ENCODE measurements around the gene BIRC5. TPM values are rescaled to one million over a fixed set of nuclear protein-coding genes. Genes with fewer than 3 reads are reported as not detected.

The BIRC5 gene
- polyA plus RNA-seq, 4 donors, result 2.2 to 40.6 (median 8.5) TPM

GRCh38 chr17:78186692-78187595 lies 27.1 kb upstream of the BIRC5 start, which contains the start of the genes AFMID and TK1:
TSS of gene AFMID (plus strand) at chr17:78187362. CDS start at chr17:78187371, 9 bp downstream.
TSS of gene TK1 (minus strand) at chr17:78187052. CDS start at chr17:78186994, 58 bp downstream.
- DNase-seq, result peak; percentile 99
- no peak for FAIRE-seq
- WGBS, 3 donors, result 1 to 4% (median 2%) methylated on average over 48 to 57 of the region's 57 CpGs
- H3K4me1 ChIP-seq (ENCODE audit: control insufficient read depth in 3 of 3, insufficient read depth in 2 of 3, low read depth in 1 of 3, low read length in 2 of 3), result peaks cover 0 to 9% (median 4%) of the 10 kb centered on the region in 3 donors
- H3K27ac ChIP-seq (ENCODE audit: low read depth in 1 of 3, low read length in 2 of 3), result peak within 1 kb of the TSS; percentile 53 to 92 (median 88)
- H3K9me3 ChIP-seq (ENCODE audit: control insufficient read depth in 2 of 2, insufficient read depth in 1 of 2, low read depth in 1 of 2, low read length in 1 of 2), result peaks cover 0 to 3% of the 10 kb centered on the region in 2 donors
- peak within 1 kb of the TSS; percentile 22 to 57 (median 48) for H3K4me3 ChIP-seq (ENCODE audit: low read depth in 1 of 3, low read length in 3 of 3)
- no peaks in the 10 kb centered on the region for H3K27me3 ChIP-seq (ENCODE audit: control insufficient read depth in 3 of 3, insufficient read depth in 3 of 3, low read length in 3 of 3)
- H3K36me3 ChIP-seq (ENCODE audit: control insufficient read depth in 3 of 3, insufficient read depth in 2 of 3, low read depth in 1 of 3, low read length in 3 of 3), result peaks cover 0 to 44% (median 0%) of the 10 kb centered on the region in 3 donors

GRCh38 chr17:78196716-78197115 lies 17.3 kb upstream of the BIRC5 start:
- no peak overlapping the region for H3K4me3 ChIP-seq (ENCODE audit: low read depth in 1 of 3, low read length in 3 of 3)
- no peaks in the 10 kb centered on the region for H3K27me3 ChIP-seq (ENCODE audit: control insufficient read depth in 3 of 3, insufficient read depth in 3 of 3, low read length in 3 of 3)
- peaks cover 0 to 3% of the 10 kb centered on the region in 2 donors for H3K9me3 ChIP-seq (ENCODE audit: control insufficient read depth in 2 of 2, insufficient read depth in 1 of 2, low read depth in 1 of 2, low read length in 1 of 2)
- no peak for FAIRE-seq
- peaks cover 0 to 60% (median 4%) of the 10 kb centered on the region in 3 donors for H3K36me3 ChIP-seq (ENCODE audit: control insufficient read depth in 3 of 3, insufficient read depth in 2 of 3, low read depth in 1 of 3, low read length in 3 of 3)
- H3K4me1 ChIP-seq (ENCODE audit: control insufficient read depth in 3 of 3, insufficient read depth in 2 of 3, low read depth in 1 of 3, low read length in 2 of 3), result peaks cover 0 to 4% (median 0%) of the 10 kb centered on the region in 3 donors
- no peak overlapping the region for H3K27ac ChIP-seq (ENCODE audit: low read depth in 1 of 3, low read length in 2 of 3)
- DNase-seq, result no peak
- WGBS, 3 donors, result 74 to 86% (median 77%) methylated on average over 5 of the region's 5 CpGs

GRCh38 chr17:78197147-78197832 lies 16.8 kb upstream of the BIRC5 start:
- Histone ChIP-seq H3K36me3 (ENCODE audit: control insufficient read depth in 3 of 3, insufficient read depth in 2 of 3, low read depth in 1 of 3, low read length in 3 of 3) (peaks cover 0 to 57% (median 4%) of the 10 kb centered on the region in 3 donors), H3K4me1 (ENCODE audit: control insufficient read depth in 3 of 3, insufficient read depth in 2 of 3, low read depth in 1 of 3, low read length in 2 of 3) (peaks cover 0 to 4% (median 0%) of the 10 kb centered on the region in 3 donors), H3K4me3 (ENCODE audit: low read depth in 1 of 3, low read length in 3 of 3) (no peak overlapping the region), H3K9me3 (ENCODE audit: control insufficient read depth in 2 of 2, insufficient read depth in 1 of 2, low read depth in 1 of 2, low read length in 1 of 2) (peaks cover 0 to 3% of the 10 kb centered on the region in 2 donors), H3K27me3 (ENCODE audit: control insufficient read depth in 3 of 3, insufficient read depth in 3 of 3, low read length in 3 of 3) (no peaks in the 10 kb centered on the region), H3K27ac (ENCODE audit: low read depth in 1 of 3, low read length in 2 of 3) (no peak overlapping the region)
- no peak for FAIRE-seq
- DNase-seq, result no peak
- 85 to 87% (median 86%) methylated on average over 9 of the region's 9 CpGs for WGBS, 3 donors

- Histone ChIP-seq H3K4me3 (ENCODE audit: low read depth in 1 of 3, low read length in 3 of 3) (no peak overlapping the region), H3K4me1 (ENCODE audit: control insufficient read depth in 3 of 3, insufficient read depth in 2 of 3, low read depth in 1 of 3, low read length in 2 of 3) (peaks cover 0 to 4% (median 0%) of the 10 kb centered on the region in 3 donors), H3K36me3 (ENCODE audit: control insufficient read depth in 3 of 3, insufficient read depth in 2 of 3, low read depth in 1 of 3, low read length in 3 of 3) (peaks cover 0 to 60% (median 4%) of the 10 kb centered on the region in 3 donors), H3K27ac (ENCODE audit: low read depth in 1 of 3, low read length in 2 of 3) (no peak overlapping the region), H3K9me3 (ENCODE audit: control insufficient read depth in 2 of 2, insufficient read depth in 1 of 2, low read depth in 1 of 2, low read length in 1 of 2) (peaks cover 0 to 3% of the 10 kb centered on the region in 2 donors), H3K27me3 (ENCODE audit: control insufficient read depth in 3 of 3, insufficient read depth in 3 of 3, low read length in 3 of 3) (no peaks in the 10 kb centered on the region)
- DNase-seq (no peak), FAIRE-seq (no peak)
- 90 to 91% (median 90%) methylated on average over 6 of the region's 6 CpGs for WGBS, 3 donors
Measured at GRCh38 chr17:78200451-78200850, 13.6 kb upstream of the BIRC5 start.

GRCh38 chr17:78202666-78203065 lies 11.4 kb upstream of the BIRC5 start:
- Histone ChIP-seq H3K9me3 (ENCODE audit: control insufficient read depth in 2 of 2, insufficient read depth in 1 of 2, low read depth in 1 of 2, low read length in 1 of 2) (peaks cover 0 to 3% of the 10 kb centered on the region in 2 donors), H3K27me3 (ENCODE audit: control insufficient read depth in 3 of 3, insufficient read depth in 3 of 3, low read length in 3 of 3) (no peaks in the 10 kb centered on the region), H3K4me1 (ENCODE audit: control insufficient read depth in 3 of 3, insufficient read depth in 2 of 3, low read depth in 1 of 3, low read length in 2 of 3) (peaks cover 0 to 4% (median 0%) of the 10 kb centered on the region in 3 donors), H3K36me3 (ENCODE audit: control insufficient read depth in 3 of 3, insufficient read depth in 2 of 3, low read depth in 1 of 3, low read length in 3 of 3) (peaks cover 0 to 60% (median 3%) of the 10 kb centered on the region in 3 donors), H3K27ac (ENCODE audit: low read depth in 1 of 3, low read length in 2 of 3) (no peak overlapping the region), H3K4me3 (ENCODE audit: low read depth in 1 of 3, low read length in 3 of 3) (no peak overlapping the region)
- FAIRE-seq (no peak), DNase-seq (no peak)
- 86 to 98% (median 89%) methylated on average over 8 of the region's 8 CpGs for WGBS, 3 donors

GRCh38 chr17:78204387-78205123 lies 9.5 kb upstream of the BIRC5 start:
- FAIRE-seq (no peak), DNase-seq (no peak)
- no peaks in the 10 kb centered on the region for H3K27me3 ChIP-seq (ENCODE audit: control insufficient read depth in 3 of 3, insufficient read depth in 3 of 3, low read length in 3 of 3)
- H3K27ac ChIP-seq (ENCODE audit: low read depth in 1 of 3, low read length in 2 of 3), result no peak overlapping the region
- peaks cover 0 to under 1% of the 10 kb centered on the region in 2 donors for H3K9me3 ChIP-seq (ENCODE audit: control insufficient read depth in 2 of 2, insufficient read depth in 1 of 2, low read depth in 1 of 2, low read length in 1 of 2)
- H3K4me1 ChIP-seq (ENCODE audit: control insufficient read depth in 3 of 3, insufficient read depth in 2 of 3, low read depth in 1 of 3, low read length in 2 of 3), result peaks cover 0 to 1% (median 0%) of the 10 kb centered on the region in 3 donors
- no peak overlapping the region for H3K4me3 ChIP-seq (ENCODE audit: low read depth in 1 of 3, low read length in 3 of 3)
- peaks cover 0 to 59% (median 3%) of the 10 kb centered on the region in 3 donors for H3K36me3 ChIP-seq (ENCODE audit: control insufficient read depth in 3 of 3, insufficient read depth in 2 of 3, low read depth in 1 of 3, low read length in 3 of 3)
- WGBS, 3 donors, result 84 to 90% (median 90%) methylated on average over 22 of the region's 22 CpGs

- peaks cover 0 to 56% (median 3%) of the 10 kb centered on the region in 3 donors for H3K36me3 ChIP-seq (ENCODE audit: control insufficient read depth in 3 of 3, insufficient read depth in 2 of 3, low read depth in 1 of 3, low read length in 3 of 3)
- FAIRE-seq, result no peak
- WGBS, 3 donors, result 88 to 89% (median 88%) methylated on average over 17 of the region's 17 CpGs
Measured at GRCh38 chr17:78205124-78205775, 8.8 kb upstream of the BIRC5 start.

More at GRCh38 chr17:78205124-78205775, 8.8 kb upstream of the BIRC5 start:
- H3K4me3 ChIP-seq (ENCODE audit: low read depth in 1 of 3, low read length in 3 of 3), result no peak overlapping the region
- H3K9me3 ChIP-seq (ENCODE audit: control insufficient read depth in 2 of 2, insufficient read depth in 1 of 2, low read depth in 1 of 2, low read length in 1 of 2), result no peaks in the 10 kb centered on the region
- no peaks in the 10 kb centered on the region for H3K27me3 ChIP-seq (ENCODE audit: control insufficient read depth in 3 of 3, insufficient read depth in 3 of 3, low read length in 3 of 3)
- H3K4me1 ChIP-seq (ENCODE audit: control insufficient read depth in 3 of 3, insufficient read depth in 2 of 3, low read depth in 1 of 3, low read length in 2 of 3), result no peaks in the 10 kb centered on the region
- no peak for DNase-seq
- no peak overlapping the region for H3K27ac ChIP-seq (ENCODE audit: low read depth in 1 of 3, low read length in 2 of 3)

Measured in small intestine (tissue), 7 donors.